ENCODE measurements around the gene TP63.
"Not testable (repeated sequence)": the region's sequence is repeated elsewhere in the genome, so short reads cannot be mapped to it uniquely, and the experiment has no call there.

TP63 gene

DNA sequence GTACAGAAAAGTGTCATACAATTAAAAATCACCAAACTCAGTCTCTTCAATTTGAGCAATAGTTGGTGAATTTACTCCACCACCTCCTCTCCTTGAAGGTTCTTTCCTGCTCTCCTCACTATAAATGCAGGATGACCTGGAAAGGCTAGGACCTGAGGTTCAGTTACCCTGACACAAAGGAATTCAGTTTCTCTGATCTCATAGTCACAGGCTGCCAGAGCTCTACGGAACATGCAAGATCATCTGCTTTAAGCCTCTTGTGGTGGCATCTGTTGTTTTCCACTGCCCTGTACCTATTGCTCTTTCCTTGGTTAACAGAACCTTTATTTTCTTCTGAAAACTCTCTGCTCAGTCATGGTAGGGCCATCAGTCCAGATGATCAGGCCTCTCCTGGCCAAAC lies 4.9 kb upstream of the TP63 start:
- FAIRE-seq = no peak

DNA sequence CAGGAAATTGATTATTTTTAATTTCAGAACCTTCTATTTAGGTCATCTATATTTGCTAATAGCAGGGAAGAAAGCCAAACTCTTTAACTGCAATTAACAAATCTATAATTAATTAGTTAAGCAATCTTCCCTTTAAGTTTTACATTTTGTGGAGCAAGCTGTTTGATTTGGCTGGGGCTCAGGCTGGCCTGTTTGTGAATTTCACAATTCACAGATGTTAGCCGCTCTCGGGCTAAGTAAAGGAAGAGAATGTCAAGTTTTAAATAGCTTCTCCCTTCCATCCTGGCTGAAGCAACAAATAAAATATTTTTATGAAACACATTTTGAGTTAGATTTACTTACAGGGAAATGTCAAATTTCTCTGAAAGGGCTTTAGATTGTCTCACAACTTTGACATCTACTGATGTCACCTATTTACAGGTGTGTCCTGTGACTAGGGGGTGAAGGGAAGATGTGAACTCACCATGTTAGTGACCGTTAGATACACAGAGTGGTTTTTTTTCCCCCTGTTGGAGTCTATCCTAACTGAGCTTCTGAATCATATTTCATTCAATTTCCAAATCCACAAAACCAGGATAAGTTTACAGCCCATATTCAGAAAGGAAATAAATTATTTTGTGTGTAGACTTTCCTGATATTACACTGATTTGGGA lies 1.3 kb upstream of the TP63 start:
- FAIRE-seq = no peak

DNA sequence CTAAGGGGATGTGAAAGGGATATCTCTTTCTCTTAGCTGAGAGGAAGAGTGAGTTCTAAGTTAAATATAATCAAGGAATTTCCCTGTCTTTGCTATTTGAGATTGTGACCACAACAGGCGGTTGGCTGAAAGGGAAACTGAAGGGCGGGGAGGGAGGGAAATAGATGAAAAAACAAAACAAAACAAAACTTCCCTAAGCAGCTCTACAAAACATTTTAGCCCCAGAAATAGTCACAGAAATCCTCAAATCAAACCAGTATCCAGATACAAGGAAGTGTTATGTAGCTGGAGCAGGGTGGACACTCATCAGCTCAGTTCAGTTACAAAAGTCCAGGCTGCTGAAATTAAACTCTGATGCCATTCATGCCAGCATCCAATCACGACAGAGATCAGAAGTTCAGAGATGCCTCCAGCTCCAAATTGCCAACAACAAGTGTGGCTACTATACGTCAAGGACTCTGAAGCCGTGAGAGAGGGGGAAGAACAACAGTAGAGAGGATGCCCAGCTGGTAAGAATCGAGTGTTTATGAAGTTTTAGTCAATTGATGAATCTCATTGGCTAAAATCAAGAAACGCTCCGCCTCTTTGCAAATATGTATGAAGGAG lies 319 bp upstream of the TP63 start:
- FAIRE-seq = no peak

DNA sequence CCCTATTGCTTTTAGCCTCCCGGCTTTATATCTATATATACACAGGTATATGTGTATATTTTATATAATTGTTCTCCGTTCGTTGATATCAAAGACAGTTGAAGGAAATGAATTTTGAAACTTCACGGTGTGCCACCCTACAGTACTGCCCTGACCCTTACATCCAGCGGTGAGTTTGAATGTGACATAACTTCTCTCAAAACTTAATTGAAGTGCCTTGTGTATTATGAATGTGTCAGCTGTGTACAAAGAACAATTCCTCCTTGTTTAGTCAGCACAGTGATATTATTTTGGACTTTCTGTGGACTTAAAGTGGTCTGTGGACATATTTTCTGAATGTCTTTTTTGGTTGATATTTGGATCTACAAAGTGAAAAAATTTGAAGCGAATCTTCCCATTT lies 220 bp downstream of the TP63 start:
- FAIRE-seq = no peak

DNA sequence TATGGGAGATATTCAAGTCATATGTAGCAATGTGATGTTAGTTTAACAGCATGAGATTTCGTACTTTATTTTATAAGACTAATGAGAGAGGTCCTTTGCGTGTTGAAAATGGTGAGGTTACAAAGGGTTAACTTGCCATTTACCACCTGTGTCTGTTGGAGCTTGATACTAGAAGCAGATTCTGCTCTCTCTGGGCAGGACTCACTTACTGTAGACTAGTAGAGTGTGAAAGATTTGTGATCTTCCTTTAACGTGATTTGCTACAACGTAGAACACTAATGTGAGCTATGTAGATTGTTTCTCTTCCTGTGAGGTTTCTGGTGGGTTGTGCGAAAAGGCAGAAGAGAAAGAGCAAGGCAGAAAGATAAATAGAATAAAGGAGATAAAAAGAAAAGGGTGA lies 1.1 kb downstream of the TP63 start:
- FAIRE-seq = no peak

DNA sequence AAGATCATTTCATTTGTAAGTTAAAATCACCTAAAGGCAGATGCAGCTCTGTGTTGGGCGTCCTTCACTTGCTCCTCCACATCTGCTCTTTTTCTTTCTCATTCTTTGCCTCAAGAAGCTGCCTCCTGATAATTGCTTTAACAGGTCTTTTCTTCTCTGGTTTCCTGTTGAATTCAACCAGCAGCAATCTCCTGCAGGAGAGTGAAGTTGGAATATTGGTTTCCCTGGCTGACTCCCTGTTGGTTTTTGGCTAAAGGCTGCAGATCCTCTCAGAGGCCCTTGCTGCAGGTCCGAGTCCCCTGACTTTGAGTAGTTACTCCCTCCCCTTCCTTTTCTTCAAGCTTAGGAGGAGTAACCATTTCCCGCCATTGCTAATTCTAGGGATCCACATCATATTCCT lies 4.2 kb downstream of the TP63 start:
- FAIRE-seq = no peak

DNA sequence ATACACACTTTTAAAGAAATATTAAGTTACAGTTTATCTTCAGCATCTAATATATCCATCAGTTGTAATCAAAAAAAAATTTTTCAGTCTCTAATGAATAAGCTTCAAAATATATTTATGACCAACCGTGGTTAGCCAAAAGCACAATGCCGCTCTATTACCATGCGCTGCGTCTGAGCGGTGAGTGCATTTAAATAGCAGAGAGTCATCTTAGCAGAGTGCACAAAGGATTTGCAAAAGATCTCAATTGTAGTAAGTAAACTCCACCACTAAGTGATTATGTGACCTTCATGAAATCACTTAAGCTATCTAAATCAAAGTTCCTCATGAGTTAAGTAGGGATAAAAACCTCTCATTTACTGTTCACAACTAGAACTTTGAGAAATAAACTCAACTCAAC lies 4.9 kb downstream of the TP63 start:
- FAIRE-seq = no peak

DNA sequence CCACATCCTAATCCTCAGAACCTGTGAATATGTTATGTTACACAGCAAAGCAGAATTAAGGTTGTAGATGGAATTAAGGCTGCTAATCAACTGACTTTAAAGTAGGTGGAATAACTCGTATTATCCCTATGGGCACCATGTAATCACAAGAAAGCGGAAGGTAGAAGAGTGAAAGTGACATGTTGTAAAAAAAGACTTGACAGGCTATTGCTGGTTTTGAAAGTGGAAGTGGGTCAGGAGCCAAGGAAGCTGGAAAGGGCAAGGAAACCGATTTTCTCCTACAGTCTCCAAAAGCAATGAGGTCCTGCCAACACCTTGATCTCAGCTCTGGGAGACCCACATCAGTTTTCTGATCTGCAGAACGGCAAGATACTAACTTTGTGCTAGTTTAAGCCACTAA lies 6.6 kb downstream of the TP63 start:
- FAIRE-seq = no peak

DNA sequence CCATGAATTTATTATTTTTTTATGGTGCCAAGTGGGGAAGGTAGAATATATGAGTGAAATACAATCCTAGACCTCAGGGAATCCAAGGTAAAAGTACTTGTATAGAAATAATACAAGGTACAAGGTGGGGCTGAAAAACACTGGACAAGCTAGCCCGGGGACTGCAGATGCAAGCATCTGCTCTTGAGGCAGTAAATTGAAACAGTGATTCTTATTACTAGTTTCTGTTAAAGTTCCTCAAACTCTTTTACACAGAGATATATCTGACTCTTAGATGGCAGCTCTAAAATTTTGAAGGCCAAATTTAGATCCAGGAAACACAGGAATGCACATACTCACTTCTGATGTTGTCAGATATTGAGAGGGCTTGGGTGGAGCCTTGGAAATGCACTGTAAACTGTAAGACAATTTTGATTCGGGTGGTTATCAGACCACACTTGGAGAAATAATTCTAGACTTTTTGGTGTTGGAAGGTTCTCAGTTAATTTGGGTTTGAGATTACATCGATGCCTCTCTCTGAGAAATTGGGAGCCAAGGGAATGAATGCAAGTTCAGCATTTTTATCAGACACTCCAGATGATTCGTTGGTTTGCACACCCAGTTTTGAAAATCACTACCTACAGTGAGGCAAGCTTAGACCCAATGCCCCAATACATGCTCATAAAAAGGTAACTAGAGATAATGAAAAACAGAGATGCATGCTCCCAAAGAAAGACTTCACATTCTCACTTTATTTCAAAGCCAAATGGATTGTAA lies 7.3 kb downstream of the TP63 start:
- no peak for FAIRE-seq

DNA sequence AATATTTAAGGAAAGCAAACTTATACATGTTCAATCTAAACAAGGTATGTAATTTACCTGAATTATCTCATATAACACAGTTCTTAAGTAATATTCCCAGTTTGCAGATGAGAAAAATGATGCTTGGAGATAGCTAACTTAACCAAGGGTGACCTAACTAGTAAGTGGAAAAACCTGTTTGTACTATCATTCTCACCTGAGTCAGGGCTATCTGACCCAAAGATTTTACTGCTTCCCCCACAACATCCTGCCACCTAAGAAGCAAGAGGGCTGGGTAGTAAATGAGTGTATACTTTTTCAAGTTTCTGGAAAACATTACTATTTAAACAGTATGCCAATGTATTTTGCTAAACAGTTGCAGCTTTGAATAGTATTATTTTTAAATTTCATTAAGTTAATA lies 10.6 kb downstream of the TP63 start:
- no peak for FAIRE-seq

DNA sequence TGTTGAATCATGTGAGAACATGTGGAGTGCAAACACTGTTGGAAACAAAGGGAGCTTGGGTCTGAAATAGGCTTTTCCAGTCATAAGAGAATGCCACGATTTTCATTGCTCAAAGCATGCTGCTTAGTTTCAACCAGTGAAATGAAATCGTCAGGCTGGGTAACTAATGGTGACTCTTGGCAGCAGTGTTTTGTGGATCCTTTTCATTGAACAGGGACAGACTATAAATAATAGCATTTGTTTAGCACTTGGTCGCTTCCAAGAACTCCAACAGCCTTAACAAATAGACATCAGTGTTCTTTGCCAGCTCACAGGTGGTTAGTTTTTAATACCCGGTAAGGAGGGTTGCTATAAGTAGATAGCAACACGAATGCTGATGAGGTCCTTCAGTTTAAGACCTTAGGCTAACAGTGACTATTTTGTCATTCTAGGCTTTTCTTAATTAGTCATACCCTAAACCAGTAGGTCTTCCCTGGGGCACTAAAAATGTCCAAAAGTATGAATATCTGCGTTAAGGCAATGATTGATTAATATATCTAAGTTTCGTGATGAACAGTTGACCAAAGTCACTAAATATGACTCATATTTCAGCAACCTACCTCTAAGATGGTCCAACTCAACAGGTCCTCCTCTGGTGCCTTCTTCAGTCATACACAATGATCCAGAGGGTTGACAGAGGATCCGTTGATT lies 15.8 kb downstream of the TP63 start:
- FAIRE-seq = no peak

DNA sequence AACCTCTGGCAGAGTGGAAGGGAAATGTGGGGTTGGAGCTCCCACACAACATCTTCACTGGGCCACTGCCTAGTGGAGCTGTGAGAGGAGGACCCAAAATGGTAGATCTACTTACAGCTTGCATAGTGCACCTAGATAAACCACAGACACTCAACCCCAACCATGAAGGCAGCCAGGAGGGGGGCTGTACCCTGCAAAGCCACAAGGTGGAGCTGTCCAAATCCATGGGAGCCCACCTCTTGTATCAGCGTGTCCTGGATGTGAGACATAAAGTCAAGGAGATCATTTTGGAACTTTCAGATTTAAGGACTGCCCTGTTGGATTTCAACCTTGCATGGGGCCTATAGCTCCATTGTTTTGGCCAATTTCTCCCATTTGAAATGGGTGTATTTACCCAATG lies 20.9 kb downstream of the TP63 start:
- FAIRE-seq = no peak

DNA sequence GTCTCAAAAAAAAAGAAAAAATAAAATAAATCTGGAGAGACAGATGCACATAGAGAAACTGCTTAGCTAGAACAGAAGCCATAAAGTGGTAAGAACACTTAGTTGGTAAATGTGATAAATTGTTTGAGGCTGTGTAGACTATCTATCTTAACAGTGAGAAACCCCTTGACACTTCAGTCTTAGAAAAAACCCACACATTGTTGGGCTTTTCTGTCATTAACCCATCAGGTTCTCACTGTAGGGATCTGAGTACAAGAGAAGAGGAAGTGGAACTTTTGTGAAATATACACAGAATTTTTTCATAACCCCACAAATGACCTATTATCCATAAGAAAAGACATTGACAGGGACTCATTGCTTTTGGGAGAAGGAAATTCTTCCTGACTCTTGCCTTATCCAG lies 24.4 kb downstream of the TP63 start:
- no peak for FAIRE-seq

DNA sequence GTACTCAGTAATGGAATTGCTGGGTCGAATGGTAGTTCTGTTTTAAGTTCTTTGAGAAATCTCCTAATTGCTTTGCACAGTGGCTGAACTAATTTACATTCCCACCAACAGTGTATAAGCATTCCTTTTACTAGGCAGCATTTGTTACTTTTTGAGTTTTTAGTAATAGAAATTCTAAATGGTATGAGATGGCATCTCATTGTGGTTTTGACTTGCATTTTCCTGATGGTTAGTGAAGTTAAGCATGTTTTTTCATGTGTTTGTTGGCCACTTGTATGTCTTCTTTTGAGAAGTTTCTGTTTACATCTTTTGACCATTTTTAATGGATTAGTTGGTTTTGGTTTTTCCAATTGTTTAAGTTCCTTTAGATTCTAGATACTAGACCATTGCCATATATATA lies 28.4 kb downstream of the TP63 start:
- no peak for FAIRE-seq

DNA sequence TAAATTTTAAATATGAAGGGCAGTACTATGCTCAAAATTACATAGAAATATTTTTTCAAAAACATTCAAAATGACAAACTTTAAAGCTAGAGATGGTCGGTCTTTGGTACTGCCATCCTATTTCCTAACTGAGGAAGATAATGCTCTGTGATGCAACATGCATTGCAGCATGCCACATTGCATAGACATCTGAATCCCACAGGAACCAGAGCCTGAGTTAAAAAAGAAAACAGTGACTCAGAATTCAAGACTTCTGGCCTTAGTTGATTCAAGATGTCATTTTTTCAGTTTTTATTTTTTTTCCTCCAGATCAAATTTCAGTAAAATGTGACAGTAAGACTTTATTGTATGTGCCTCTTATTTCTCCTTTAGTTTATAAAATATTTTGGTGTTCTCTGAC lies 33.1 kb downstream of the TP63 start:
- no peak for FAIRE-seq

DNA sequence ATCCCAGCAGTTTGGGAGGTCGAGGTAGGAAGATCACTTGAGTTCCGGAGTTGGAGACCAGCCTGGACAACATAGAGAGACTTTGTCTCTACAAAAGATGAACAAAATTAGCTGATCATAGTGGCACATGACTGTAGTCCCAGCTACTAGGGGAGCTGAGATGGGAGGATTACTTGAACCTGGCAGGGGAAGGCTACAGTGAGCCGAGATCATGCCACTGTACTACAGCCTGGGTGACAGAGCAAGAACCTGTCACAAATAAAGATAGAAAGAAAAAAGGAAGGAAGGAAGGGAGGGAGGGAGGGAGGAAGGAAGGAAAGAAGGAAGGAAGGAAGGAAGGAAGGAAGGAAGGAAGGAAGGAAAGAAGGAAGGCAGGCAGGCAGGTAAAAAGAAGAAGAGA lies 41.2 kb downstream of the TP63 start:
- FAIRE-seq = not testable (repeated sequence)

DNA sequence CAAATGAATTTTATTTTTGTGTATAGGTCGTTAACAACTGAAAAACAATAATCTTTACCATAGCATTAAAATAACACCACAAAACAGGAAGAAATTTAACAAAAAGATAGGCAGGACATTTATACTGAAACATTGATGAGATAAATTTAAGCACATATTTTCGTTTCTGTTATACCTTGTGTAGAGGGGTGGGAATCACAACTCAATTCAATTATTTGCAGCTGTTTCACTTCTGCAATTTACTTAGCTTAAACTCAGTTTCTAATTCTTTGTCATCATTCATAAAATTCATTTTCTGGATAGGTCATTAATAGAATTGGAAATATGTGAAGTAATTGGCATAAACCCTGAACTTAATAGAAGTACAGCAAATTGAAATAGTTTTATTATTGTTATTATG lies 42.3 kb downstream of the TP63 start:
- FAIRE-seq = peak; percentile 24

DNA sequence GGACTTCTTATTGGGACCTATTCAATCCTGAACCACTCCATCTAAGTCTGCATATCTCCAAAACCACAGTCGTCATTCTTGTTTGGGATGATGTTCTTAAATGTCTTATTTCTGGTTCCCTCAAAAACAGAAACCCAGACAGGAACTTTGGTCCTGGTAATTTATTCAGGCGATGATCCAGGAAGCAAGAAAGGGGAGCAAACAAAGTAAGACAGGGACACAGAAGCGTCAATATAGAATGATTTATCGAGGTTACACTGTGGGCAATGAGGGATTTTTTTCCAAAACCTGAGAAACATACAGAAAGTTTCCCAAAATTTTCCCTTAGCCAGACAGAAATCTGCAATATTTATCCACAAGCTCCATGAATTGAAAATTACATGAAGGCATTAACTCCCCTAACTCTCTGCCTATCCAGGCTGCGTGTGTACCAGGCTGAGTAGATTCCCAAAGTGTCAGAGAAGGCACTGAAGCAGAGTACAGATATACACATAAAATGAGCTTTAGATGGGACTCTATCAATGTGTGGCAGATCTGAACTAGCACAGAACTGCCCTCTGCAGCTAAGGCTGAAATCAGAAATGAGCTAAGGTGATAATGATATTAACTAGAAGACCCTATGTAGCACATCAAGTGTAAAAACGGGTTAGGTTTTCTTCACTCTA lies 43.2 kb downstream of the TP63 start:
- no peak for FAIRE-seq

DNA sequence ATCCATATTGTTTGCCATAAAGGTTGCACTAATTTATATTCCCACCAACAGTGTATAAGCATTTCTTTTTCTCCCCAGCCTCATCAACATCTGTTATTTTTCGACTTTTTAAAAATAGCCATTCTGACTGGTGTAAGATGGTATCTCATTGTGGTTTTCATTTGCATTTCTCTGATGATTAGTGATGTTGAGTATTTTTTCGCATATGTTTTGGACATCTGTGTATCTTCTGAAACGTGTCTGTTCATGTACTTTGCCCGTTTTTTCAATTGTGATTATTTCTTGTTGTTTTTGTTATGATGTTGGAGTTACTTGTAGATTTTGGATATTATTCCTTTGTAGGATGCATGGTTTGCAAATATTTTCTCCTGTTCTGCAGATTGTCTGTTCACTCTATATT lies 46.5 kb downstream of the TP63 start:
- no peak for FAIRE-seq

DNA sequence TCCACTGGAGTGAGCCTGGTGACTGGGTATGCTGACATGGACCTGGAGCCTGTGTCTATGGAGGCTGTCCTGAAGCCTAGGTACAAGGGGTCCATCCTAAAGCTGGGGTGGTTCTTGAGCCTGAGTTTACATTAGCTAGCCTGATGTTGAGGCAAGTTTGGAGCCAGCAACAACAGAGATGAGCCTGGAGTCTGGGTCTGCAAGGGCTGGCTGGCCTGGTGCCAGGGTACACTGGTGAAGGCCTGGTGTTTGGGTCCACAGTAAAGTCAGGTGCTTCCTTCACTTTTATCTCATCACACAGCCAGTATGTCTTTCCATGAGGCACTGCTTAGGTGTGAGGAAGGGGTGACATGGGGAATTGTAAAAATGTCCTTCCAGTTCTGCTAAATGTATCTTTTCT lies 49.5 kb downstream of the TP63 start:
- FAIRE-seq = no peak

DNA sequence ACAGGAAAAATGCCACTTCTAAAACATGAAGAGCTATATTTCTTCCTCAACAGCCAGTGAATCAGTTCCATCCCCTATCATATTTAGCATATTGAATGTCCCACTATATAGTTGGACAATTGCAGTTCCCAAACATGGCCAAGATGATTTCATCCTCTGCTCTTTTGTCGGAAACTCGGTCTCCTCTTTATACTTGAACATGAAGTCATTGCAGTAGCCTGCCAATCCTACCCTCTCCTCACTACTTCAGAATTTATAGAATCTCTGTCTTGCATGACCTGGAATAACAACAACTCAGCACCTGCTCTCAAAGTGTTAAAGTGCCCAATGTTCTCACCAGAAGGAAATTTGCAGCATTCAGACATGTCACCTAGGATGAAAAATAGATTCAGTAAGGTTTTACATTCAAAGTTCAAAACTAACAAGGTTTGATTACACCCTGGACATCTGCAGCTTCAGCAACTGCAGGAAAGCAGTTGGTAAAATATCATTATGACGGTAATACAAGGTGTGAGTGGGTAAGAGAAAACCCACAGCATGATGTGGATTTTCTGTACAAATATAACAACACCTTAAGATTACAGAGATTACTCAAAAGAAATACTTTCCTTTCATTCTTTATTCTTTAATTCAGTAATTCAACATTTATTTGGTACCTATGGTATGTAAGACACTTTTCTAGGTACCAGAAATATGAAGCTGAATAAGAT lies 52.5 kb downstream of the TP63 start:
- FAIRE-seq = no peak

DNA sequence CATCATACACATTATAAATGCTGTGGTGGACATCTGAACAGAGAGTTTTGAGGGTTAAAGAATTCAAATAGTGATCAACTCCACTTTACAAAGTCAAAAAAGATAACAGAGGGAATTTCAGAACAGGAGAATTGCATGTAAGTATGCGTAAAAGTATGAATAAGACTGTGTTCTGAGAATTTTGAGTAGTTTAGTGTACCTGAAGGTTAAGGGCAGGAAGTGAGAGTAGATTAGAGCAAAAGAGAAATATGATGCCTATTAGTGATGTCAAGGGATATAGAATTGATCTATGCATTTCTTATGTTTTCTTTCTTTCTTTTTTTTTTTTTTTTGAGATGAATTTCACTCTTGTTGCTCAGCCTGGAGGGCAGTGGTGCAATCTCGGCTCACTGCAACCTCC lies 53.1 kb downstream of the TP63 start:
- FAIRE-seq = no peak

DNA sequence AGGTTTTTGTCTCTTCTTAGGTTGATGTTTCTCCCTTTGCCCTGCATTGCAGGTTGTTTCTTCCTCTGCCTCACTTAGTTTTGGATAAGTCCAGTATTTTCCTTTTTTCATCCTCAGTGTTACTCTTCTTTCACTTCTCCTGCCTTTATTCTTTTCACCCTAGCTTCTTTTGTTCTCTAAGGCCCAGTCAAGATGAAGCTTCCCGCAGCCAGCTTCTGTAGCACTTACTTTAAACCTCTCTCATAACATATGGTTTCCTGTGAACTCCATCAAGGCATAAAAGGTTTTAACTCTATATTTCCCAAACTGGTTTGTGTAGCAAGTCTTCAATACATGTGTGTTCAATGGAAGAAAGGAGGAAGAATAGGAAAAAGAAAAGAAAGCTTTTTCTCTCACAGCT lies 54.1 kb downstream of the TP63 start:
- FAIRE-seq = no peak
